Measurements from ENCODE around the gene UBALD2.
"Not testable (repeated sequence)": the region's sequence is repeated elsewhere in the genome, so short reads cannot be mapped to it uniquely, and the experiment has no call there.

Gene UBALD2

DNA sequence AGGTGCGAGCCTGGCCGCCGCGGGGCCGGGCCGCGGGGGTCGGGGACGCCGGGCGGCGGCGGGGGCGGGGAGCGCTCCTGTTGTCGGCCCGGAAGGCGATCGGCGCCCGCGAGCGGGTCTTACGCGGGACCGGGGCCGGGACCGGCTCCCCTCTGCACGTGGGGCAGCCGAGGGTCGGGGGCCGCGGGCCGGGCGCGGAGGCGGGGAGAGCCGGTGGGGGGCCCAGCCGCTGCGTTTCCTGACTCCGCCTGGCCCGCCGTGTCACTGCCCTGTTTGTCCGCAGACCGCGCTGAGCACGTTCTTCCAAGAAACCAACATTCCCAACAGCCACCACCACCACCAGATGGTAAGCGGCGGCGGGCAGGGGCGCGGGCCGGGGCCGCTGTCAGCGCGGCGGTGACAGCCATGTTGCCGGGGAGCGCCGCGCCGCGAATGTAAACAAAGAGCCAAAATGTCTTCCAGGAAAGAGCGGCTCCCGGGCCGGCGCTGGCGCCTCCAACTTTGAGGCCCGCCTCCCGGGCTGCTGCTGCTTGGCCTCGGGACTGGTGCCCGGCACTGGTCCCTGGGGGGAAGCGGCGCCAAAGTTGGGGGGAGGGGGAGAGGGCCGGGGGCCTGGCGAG is 586 bp downstream of the UBALD2 start:
- no peak for DNase-seq (ENCODE audit: low read depth, low spot score)

DNA sequence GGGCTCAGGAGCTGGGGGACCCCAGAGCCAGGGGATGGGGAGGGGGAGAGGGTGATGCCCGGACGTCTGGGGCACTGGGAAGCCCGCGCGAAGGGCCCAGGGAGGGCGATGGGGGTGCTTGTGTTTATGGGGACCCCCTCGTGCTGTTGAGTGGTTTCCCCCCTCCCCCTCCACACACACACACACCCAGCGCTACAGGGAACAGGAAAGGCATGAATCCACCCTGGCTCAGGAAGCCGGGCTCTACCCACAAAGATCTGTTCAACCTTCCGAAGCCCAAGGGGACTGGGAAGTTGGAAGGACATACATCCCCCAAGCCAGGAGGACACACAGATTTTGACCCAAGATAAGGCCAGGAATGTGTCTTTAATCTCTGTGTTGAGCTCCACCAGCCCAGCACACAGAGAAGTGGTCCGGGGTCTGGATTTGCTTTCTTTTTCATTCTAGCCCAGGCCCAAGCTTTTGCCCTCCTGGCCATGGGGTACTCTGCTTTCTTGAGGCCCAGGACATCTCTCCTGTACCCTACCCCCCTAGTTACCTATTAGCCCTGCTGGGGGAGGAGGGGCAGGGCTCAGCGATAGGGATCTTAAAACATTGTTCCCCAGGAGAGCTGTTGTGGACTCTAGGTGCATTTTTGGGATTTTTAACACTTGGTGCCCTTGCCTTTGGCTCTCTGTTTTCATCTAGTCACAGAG is 1.2 kb downstream of the UBALD2 start:
- no peak for DNase-seq (ENCODE audit: low read depth, low spot score)

DNA sequence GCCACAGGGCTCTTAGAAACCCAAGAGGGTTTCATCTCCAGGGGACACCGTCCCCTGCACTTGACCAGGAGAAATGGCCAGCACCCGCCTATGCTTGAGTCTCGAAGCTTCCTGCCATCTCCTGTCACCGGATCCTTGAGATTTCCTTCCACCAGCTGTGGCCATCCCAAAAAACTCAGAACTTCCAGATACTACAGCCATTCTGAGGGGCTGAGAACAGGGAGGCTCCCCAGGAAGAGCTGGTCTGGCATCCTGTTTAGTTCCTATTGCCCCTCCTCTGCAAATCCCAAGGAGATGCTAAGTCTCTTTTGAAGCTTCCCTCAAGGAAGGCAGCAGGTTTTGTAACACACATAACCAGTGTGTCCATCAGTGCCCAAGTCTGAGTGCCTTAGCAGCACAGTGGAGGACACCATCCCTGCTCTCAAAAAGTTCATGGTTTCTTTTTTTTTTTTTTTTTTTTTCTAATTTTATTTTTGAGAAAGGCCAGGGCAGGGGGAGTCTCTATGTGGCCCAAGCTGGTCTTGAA is 2.0 kb downstream of the UBALD2 start:
- DNase-seq (ENCODE audit: low read depth, low spot score) = no peak

DNA sequence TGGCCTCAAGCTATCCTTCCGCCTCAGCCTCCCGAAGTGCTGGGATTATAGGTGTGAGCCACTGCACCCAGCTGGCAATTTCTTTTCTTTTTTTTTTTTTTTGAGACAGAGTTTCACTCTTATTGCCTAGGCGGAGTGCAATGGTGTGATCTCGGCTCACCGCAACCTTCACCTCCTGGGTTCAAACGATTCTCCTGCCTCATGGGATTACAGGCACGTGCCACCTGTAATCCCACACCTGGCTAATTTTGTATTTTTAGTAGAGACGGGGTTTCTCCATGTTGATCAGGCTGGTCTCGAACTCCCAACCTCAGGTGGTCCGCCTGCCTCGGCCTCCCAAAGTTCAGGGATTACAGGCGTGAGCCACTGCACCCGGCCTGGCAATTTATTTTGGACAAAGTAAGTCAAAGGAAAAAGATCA is 2.4 kb downstream of the UBALD2 start:
- not testable (repeated sequence) for DNase-seq (ENCODE audit: low read depth, low spot score)

DNA sequence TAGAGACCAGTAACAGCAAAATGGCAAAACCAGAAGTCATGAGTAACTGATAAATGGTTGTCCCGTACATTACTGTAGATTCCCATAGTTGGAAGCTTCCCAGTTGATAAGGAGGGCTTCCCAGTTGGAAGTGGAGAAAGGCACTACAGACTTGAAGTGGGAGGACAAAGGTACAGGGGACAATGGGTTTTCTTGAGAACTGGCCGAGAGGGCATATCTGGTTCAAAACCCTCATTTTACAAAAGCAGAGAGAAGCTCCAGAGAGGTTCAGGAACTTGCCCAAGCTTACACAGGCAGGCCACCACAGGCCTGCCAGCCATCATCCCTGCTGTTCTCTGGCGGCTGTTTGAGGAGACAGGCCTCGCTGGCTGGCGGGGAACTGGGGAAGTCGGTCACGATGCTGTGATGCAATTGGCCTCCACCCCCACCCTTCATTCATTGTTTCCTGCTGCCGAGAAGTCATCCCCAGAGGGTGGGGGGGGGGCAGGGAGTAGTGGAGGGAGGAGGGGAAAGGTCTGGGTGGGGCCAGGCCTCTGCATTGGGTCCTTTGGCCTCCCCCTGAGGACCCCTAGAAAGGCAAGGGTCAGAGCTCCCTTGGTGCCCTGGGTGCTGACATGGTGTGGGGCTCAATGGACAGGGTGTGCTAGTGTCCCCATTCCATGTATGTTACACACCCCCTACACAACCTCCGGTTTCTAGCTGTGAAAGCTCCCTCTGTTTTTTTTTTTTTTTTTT is 3.0 kb downstream of the UBALD2 start:
- no peak for DNase-seq (ENCODE audit: low read depth, low spot score)

DNA sequence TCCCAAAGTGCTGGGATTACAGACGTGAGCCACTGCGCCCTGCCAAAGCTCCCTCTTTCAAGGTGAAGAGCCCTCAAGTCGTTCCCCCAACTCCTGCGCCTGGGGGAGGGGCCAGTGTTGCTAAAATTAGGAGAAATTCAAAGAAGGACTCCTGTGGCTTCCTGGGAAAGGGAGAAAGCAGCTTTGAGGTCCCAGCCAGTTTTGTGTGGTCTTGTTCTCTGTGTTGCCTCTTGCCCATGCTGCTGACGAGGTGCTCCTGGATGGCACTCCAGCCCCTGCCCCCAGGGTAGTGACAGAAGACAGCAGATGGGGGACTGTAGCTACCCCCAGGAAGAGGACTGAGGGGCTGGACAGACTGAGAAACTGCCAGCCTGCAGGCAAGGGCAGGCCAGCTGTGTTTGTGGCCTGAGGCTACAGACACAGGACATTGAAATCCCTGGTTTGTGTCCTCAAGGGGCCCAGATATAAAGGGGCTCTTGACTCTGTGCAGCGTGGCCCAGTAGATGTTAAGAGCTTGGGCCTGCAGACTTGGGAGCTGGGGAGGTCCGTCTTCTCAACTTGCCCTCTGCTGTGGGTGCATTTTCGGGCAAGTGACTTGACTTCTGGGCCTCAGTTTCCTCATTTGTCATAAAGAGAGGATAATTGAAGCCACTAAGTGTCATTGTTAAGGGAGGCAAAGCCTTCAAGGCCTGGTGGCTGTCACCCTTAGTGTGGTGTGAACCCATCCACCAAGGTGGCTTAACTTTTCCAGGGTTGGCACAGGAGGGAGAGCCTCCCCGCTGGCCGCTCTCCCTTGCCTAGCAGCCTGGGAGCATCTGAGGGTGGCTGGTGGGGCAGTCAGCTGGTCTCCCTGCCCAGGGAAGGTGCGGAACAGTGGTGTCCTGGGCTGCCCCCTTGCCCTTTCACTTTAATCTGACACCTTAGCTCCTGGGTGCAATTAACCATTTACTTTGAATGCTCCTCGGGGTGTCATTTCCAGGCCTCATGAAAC is 4.1 kb downstream of the UBALD2 start:
- no peak for DNase-seq (ENCODE audit: low read depth, low spot score)

DNA sequence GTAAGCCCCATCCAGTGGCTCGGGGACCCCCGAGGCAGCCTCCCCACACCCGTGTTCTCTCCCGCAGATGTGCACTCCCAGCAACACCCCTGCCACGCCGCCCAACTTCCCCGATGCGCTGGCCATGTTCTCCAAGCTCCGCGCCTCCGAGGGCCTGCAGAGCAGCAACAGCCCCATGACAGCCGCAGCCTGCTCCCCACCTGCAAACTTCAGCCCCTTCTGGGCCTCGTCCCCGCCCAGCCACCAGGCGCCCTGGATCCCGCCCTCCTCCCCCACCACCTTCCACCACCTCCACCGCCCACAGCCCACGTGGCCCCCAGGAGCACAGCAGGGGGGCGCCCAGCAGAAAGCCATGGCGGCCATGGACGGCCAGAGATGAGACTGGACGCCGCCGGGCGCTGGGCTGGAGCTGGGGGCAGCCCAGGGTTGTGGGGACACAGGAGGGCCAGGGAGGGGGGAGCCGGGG is 5.0 kb downstream of the UBALD2 start:
- no peak for DNase-seq (ENCODE audit: low read depth, low spot score)

DNA sequence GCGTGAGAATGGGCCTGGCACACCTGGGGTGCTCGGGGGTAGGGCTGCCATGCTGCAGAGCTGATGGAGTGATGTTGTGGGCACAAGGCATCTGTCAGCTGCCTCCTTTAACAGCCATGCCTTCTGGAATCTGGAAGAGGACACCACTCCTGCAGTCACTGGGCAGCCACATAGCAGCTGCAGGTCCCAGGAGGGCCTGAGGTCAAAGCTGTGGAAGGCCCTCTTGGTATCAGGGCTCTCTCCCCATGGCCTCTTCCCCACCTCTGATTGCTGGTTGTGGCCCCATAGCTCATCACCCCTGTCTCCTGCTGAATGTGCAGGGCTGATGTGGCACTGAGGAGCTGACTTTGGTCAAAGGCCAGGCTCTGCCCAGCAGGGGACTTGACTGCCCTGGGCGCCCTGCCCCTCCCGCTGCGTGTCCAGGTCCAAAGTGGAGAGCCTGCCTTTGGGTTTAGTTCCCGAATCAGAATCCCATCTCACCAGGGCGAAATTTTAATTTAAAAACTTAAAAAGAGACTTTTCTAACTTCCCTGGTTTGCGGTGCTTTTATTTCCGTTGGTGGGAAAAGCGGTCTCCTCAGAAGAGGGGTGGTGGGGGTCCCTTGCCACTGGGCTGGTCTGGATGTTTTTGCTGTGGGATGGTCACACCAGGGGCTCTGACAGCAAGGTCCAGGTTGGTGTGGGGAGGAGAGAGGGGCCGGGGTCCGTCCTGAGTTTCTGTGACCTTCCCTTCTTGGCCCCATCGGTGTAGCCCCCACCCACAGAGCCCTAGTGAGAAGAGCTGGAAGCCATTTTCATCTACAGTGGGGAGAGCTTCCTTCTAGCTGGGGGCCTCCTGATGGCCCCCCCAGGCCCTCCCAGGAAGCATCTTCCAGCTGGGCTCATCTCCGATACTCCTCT is 5.9 kb downstream of the UBALD2 start:
- DNase-seq (ENCODE audit: low read depth, low spot score) = no peak

DNA sequence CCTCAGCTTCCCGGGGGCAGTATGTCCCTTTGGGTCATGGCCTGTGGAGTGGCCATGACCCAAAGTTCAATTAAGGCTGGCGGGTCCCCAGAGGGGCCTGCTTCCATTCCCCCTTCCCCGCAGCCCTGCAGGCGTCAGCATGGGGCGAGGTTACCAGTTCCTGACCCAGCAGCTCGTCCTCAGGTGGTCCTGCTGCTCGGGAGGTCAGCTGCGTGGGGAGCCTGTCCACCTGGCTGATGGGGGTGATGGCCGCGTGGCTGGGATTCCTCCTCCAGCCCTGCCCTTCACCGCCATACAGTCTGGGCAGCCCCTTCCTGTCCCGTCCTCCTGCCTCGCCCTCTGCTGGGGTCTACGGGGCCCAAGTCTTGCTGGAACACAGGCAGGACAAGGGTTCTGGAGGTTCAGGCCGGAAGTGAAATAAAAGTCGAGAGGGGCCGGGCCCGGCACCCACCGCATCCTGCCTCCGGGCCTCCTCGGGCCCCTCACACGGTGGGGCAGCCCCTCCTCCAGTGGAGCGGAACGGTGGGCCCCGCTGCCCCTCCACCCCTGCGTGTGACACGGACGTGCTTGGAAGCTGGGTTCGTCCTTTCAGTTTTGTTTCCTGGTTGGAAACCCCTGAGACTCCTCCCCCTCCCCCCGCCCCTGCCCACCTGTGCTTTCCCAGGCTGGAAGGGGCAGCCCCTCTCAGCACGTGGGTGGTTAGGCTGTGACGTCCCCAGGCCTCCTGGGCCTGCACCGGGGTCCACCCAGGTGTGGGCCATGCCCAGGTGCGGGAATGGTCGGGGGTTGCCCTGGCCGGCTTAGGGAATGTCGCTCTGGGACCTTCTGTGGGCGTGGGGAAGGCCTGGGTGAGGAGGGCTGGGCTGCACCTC is 6.8 kb downstream of the UBALD2 start:
- DNase-seq (ENCODE audit: low read depth, low spot score) = no peak

DNA sequence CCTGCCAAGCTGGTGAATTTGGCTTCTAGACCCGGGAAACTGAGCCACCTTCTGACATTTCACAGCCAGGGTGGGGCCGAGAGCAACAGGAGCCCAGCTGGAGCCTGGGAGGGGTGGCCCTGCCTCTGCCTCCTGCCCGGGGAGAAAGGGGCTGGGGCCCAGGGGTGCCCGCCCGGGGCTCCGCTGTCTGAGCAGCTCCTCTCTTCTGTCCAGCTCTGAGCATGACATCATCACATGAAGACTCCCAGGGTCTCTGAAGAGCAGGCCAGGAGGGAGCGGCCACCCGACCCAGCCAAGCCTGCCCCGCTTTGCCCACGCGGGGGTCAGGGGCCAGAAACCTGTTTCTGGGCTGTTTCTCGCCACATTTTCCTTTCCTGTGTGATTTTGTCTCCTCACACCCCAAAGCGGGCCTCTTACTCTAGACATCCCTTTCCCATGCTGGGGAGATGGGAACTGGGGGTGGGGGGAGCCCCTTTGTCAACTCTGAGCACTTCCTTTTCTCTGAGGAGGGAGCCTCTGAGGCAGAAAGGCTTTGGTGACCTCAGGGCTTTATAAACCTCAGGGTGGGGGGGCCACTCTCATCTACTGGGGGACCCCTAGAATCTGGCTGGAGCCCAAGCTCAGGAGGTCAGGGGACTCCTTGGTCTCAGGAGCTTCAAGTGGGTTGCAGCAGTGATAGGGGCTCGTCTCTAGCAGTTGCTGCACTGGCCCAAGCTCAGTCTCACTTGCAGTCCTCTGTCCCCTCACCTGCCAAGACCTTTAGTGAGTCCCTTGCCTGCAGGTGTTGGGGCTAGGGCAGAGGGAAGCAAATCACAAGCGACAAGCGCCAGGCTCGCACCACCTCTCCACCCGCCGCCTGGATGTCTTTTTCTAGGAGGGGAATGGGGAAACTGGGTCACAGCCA is 7.6 kb downstream of the UBALD2 start:
- no peak for DNase-seq (ENCODE audit: low read depth, low spot score)

DNA sequence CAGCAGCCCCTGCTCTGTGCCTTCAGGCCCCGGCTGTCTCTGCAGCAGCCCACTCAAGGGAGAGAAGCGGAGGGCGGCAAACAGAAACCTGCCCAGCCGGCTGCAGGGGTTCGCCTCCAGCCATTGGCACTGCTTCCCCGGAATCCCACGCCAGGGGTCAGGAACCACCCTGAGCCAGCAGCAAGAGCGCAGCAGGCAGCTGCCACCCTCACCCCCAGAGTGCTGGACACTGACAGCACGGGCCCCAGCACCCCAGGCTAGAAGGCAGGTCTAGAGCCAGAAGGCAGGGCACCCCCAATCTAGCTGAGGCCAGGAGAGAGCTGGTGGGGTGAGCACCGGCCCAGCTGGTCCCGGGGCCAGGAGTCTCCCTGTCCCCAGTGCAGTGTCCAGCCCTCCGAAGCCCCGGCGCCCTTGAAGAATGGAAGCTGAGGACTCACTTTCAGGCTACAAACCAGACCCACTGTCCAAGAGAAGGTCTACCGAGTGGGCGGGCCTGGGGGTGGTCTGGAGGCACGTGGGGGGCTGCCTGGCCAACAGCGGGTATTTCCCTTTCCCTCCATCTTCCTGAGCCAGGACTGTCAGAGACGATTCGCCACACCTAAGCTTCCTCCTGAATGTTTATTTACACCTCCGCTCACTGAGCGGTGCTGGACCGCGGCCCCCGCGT is 8.4 kb downstream of the UBALD2 start:
- DNase-seq (ENCODE audit: low read depth, low spot score) = no peak

DNA sequence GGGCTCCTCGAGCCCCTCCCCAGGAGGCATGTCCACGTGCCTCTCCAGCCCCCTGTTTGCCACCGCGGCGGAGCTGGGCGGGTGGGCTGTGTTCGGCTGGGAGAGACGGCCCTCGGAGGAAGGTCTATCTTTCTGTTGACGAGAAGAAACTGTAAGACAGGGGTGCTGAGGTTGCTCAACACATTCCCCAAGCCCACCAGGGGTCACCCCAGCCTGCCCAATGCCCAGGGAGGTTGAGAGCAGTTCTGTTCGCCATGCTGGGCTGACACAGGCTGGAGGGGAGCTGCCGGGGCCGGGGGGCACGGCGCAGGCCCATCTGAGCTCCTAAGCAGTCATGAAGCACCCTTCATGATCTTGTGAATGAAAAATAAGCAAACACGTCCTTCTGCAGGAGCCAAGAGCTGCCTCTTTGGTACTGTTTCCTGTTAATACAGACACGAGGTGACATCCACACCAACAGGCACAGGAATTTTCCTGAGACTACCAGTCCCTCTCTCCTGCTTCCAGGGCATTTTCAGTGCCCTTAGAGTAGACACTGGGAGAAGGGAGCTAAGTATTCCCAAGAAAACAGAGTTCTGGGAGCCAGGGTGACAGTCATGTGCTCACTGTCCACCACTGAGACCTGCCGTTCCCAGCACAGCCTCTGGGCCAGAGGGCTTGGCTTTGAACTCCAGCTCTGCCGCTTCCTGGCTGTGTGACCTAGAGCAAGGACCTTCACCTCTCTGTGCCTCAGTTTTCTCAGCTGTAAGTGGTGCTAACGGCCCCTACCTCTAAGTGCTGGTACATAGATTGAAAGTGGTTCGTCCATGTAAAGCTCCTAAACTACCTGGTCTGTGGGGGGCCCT is 9.2 kb downstream of the UBALD2 start:
- no peak for DNase-seq (ENCODE audit: low read depth, low spot score)

DNA sequence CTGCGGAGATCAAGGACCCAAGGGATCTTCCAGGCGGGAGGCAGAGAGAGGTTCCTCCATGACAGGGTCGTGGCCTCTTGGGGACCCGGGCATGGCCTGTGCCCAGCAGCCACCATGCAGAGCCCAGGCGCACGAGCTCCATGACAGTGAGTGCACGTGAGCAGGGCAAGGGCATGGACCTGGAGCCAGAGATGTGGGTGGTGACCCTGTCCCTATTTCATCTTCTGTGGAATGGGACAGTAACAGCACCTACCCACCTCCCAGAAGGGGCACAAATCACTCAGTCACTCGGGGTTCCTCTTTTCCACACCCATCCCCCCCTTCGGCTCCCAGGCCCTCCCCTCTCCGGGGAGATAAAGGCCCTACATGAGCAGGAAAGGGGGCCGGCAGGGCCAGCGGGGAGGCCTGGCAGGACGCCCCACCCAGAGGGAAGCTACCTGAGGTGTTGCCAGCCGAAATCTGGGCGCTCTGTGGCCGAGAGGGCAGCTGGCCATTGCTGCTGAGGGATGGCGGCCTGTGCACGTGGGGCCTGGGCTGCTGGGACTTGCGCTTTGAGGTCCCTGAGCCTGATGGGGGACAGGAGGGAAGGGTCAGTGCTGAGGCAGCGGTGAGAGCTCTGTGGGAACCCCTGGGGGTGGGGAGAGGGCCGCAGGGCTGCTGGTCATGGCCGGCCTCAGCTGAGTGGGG is 10.4 kb downstream of the UBALD2 start:
- DNase-seq (ENCODE audit: low read depth, low spot score) = no peak

DNA sequence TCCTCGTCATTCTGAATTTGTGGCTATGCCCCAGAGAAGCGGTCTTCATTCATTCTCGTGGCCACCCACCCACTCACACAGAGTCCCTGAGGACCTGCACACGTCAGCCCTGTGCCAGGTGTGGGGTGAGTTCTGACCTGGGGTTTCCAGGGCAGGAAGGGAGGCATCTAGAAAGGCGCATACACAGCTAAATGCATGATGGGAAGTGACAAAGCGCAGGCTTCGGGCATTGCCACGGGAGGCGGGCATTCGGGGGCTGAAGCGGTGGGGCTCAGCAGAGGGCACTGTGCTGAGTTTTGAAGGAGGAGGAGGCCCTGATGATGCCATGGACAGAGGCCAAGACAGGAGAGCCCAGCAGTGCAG is 10.9 kb downstream of the UBALD2 start:
- no peak for DNase-seq (ENCODE audit: low read depth, low spot score)

DNA sequence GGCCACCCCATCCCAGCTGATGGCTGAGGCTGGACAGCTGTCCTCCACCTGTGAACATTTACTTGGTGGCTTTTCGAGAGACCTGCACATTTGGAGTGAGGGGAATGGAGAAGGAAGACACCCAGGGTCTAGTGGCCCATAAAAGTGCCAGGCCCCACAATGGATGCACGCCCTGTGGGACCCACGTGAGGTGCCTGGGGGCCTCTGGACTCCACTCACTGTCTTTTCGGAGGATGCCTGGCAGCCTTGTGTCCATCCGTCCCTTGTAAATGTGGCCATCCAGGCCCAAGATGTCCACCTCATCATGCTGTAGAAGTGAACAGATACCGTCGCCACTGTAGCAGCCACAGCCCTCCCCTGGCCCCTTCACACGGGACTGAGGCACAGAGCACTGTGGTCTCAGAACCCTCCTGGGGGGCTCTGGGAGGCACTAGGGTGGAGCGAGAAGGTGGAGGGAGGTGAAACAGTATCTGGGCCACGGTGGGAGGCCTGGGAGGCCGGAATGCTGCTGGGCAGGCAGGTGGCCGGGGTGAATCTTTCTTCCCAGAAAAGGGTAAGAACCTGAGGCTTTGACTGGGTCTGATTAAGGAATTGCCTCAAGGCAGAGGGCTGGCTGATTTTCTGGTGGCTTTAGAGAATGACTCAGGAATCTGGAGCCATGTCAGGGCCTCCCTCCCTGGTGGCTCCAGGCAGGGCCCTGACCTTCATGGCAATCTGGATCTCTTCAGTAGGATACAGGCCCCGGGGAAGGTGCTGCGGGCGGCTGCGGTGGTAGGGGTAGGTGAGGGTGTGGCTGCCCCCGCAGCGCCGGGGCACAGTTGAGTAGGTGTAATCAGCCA is 11.5 kb downstream of the UBALD2 start:
- DNase-seq (ENCODE audit: low read depth, low spot score) = no peak

Measured in iPS DF 19.7 (cell line).